ENCODE measurements around the gene DLST. TPM values are rescaled to one million over a fixed set of nuclear protein-coding genes. Genes with fewer than 3 reads are reported as not detected.

Gene DLST
- polyA plus RNA-seq, 2 of the 4 experiments (the other 2 are of a cell fraction) = 102 to 129 TPM

DNA sequence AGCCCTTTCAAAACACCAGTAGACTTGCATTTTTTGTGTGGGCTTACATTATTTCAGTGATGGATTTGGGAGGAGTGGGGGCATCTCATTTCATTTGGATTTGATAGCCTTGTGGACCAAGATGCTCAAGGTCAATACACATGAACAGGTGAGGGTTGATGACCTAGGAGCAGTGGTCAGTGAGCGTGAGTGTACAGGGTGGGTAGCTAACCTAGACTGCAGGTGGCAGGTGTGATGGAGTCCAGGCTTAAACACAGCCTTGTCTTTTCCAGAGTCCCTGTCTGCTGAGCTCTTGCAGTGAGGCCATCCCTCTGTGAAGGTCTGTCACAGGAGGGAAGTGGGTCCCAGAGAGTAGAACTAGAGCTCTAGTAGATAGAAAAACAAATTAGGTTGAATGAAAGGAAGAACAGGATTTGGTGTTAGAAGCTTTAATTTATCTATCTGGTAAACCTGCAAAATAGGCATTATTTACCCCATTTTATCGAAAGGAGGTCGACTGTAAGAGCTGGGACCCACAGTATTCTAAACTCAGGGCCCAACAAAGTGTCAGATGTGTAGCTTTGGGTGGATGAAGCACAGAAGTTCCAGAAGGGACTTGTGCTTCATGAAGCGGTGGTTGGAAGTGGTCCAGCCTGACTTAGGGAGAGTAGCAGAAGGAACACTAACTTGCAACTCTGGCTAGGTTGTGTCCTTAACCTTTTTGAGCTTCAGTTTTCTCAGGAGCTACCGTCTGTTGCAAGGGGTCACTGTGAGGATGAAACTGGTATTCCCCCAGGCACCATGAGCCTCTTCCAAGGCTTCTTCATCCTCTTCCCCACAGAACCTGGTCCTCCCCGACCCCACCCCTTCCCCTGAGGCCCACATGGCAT lies 23.2 kb downstream of the DLST start:
- Histone ChIP-seq H3K27ac (no peak overlapping the region), H3K9me3 (no peaks in the 10 kb centered on the region), H3K4me3 (no peak overlapping the region), H3K4me1 (no peaks in the 10 kb centered on the region; the same call in 2 of the 3 replicates), H3K4me2 (no peak overlapping the region)
- no peak; a peak in 1 of 6 replicates for ATAC-seq
- CTCF ChIA-PET = interaction anchor here (0.5 to 12.5 kb wide), 35 partner anchors 10 to 1006 kb away, joined by 3 to 226 read pairs (median 5); partner anchors contain the start of genes ACYP1, DLST, PGF and PROX2
- WGBS (ENCODE audit: missing lambda C conversion rate) = 90% methylated on average over 6 of the region's 6 CpGs
- DNase-seq (ENCODE audit: low read depth in 1 of 2, low spot score in 1 of 2) = no peak
- no peak for TF ChIP-seq NFE2L2 (conservative IDR thresholded peaks at IDR 0.05; ENCODE audit: low read length)
- no peak for TF ChIP-seq KDM1A (IDR thresholded peaks at IDR 0.05; ENCODE audit: low read depth)
- TF ChIP-seq HDAC2 (IDR thresholded peaks at IDR 0.05) = no peak
- no peak for TF ChIP-seq ZSCAN20 (CRISPR knock-in tag; IDR thresholded peaks at IDR 0.05)
- TF ChIP-seq JUN (IDR thresholded peaks at IDR 0.05) = no peak
- TF ChIP-seq PHF8 (IDR thresholded peaks at IDR 0.05; ENCODE audit: borderline replicate concordance, low read depth) = no peak
- no peak for TF ChIP-seq CBX8 (IDR thresholded peaks at IDR 0.05)
- no peak for TF ChIP-seq FOSL2 (IDR thresholded peaks at IDR 0.05)
- TF ChIP-seq FOSL2 (CRISPR knock-in tag; IDR thresholded peaks at IDR 0.05) = no peak
- no peak for TF ChIP-seq SMC3 (IDR thresholded peaks at IDR 0.05)
- TF ChIP-seq, protein P1, sequence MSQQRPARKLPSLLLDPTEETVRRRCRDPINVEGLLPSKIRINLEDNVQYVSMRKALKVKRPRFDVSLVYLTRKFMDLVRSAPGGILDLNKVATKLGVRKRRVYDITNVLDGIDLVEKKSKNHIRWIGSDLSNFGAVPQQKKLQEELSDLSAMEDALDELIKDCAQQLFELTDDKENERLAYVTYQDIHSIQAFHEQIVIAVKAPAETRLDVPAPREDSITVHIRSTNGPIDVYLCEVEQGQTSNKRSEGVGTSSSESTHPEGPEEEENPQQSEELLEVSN (IDR thresholded peaks at IDR 0.05; ENCODE audit: borderline replicate concordance, low read depth) = no peak
- TF ChIP-seq ZNF302 (CRISPR knock-in tag; IDR thresholded peaks at IDR 0.05) = no peak
- TF ChIP-seq FOXS1 (CRISPR knock-in tag; IDR thresholded peaks at IDR 0.05) = no peak
- no peak for TF ChIP-seq CBX2 (IDR thresholded peaks at IDR 0.05; ENCODE audit: borderline replicate concordance, low read depth)
- no peak for TF ChIP-seq BHLHE40 (IDR thresholded peaks at IDR 0.05; ENCODE audit: low read depth, low read length)
- no peak for TF ChIP-seq RARB (CRISPR knock-in tag; IDR thresholded peaks at IDR 0.05)
- TF ChIP-seq MYC (IDR thresholded peaks at IDR 0.05; ENCODE audit: borderline replicate concordance, low read length) = no peak
- POLR2A ChIA-PET = interaction anchor here (0.6 to 2.0 kb wide), 3 partner anchors 11 to 44 kb away, joined by 3 to 9 read pairs (median 4); no protein-coding TSS in a partner anchor
- no peak for FAIRE-seq

DNA sequence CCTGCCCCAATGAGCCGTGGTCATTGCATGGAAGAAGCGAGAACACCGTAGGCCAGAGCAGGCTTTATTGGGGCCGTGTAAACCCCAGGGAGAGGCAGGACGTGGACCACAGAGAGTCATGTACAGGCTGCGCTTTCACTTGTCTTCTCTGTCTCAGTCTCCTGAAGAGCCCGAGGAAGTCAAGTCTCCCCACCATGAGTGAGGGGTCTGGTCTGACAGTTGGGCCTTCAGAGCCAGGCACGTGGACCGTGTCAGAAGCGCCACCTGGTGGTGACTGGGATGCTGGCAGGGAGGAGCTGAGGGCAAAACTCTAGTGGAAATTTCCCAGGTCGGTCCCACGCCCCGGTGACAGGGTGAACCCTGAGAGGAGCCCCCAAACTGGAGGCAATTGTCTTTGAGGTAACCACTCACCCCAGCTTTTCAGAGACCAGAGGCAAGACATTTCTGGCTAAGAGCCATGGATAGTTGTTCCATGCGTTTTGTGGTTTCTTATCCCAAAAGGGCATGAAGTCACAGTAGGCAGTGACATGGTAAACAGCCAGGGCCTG lies 24.0 kb downstream of the DLST start:
- Histone ChIP-seq H3K4me1 (no peaks in the 10 kb centered on the region; the same call in 2 of the 3 replicates), H3K4me3 (no peak overlapping the region), H3K9me3 (no peaks in the 10 kb centered on the region), H3K4me2 (no peak overlapping the region), H3K27ac (peak overlapping the region in 1 of 2 experiments; percentile 44; a peak in 1 of 6 replicates)
- WGBS (ENCODE audit: missing lambda C conversion rate) = 54% methylated on average over 13 of the region's 14 CpGs
- ChIA-PET POLR2A (interaction anchor here (0.6 to 2.0 kb wide), 3 partner anchors 21 to 297 kb away, joined by 3 to 9 read pairs (median 4); no protein-coding TSS in a partner anchor), CTCF (interaction anchor here (0.6 to 12.5 kb wide), 46 partner anchors 10 to 546 kb away, joined by 3 to 226 read pairs (median 5); partner anchors contain the start of genes ACYP1, DLST, EIF2B2 and LTBP2)
- ATAC-seq (peak; percentile 33 to 74; a peak in 3 of 6 replicates), FAIRE-seq (no peak), DNase-seq (ENCODE audit: low read depth in 1 of 2, low spot score in 1 of 2) (peak; percentile 51 to 60)
- peak; percentile 82 for TF ChIP-seq SMC3 (IDR thresholded peaks at IDR 0.05)
- TF ChIP-seq NPAS2 (CRISPR knock-in tag; IDR thresholded peaks at IDR 0.05; ENCODE audit: borderline replicate concordance) = 0 out of 2 replicates have a peak, but pooled peaks have one; percentile 11
- TF ChIP-seq MYC (IDR thresholded peaks at IDR 0.05; ENCODE audit: borderline replicate concordance, low read length) = peak; percentile 83
- TF ChIP-seq, protein P2, sequence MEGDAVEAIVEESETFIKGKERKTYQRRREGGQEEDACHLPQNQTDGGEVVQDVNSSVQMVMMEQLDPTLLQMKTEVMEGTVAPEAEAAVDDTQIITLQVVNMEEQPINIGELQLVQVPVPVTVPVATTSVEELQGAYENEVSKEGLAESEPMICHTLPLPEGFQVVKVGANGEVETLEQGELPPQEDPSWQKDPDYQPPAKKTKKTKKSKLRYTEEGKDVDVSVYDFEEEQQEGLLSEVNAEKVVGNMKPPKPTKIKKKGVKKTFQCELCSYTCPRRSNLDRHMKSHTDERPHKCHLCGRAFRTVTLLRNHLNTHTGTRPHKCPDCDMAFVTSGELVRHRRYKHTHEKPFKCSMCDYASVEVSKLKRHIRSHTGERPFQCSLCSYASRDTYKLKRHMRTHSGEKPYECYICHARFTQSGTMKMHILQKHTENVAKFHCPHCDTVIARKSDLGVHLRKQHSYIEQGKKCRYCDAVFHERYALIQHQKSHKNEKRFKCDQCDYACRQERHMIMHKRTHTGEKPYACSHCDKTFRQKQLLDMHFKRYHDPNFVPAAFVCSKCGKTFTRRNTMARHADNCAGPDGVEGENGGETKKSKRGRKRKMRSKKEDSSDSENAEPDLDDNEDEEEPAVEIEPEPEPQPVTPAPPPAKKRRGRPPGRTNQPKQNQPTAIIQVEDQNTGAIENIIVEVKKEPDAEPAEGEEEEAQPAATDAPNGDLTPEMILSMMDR (IDR thresholded peaks at IDR 0.05) = peak; percentile 85
- no peak for TF ChIP-seq KDM5A (IDR thresholded peaks at IDR 0.05)
- no peak for TF ChIP-seq POLR2AphosphoS2 (conservative IDR thresholded peaks at IDR 0.05; ENCODE audit: low read length)
- TF ChIP-seq, protein P3, sequence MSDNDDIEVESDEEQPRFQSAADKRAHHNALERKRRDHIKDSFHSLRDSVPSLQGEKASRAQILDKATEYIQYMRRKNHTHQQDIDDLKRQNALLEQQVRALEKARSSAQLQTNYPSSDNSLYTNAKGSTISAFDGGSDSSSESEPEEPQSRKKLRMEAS (IDR thresholded peaks at IDR 0.05) = peak; percentile 93
- TF ChIP-seq RCOR1 (IDR thresholded peaks at IDR 0.05; ENCODE audit: low read depth, low read length) = no peak
- TF ChIP-seq RAD21 (conservative IDR thresholded peaks at IDR 0.05 in 1 of 2, IDR thresholded peaks at IDR 0.05 in 1 of 2) = peak; percentile 57 to 60; a peak in 4 of 5 replicates
